Endothelial cell of umbilical vein (primary cell): ENCODE measurements around the gene NUDT16L1. TPM values are rescaled to one million over a fixed set of nuclear protein-coding genes. Genes with fewer than 3 reads are reported as not detected.

Experiments used
- BruUV-seq: library from RNA; stranded (reverse); fragments of 400-500 nt; replicated peaks from 2 replicates; lab custom pipeline; 2021; lab: Mats Ljungman, UMichigan
- CTCF ChIA-PET: fragments of 300-600, 350-600 bp; sonication (Branson Sonifier 250); formaldehyde crosslinking; loops from one replicate; lab custom pipeline; 2021; ENCODE audit warnings: antibody characterized with exemption, inconsistent platforms; lab: Charles Lee
- POLR2A ChIA-PET: fragments of 300-600, 350-600 bp; sonication (Branson Sonifier 250); formaldehyde crosslinking; loops from one replicate; lab custom pipeline; 2021; ENCODE audit warnings: antibody characterized with exemption, inconsistent platforms; lab: Charles Lee
- DNase-seq: peaks from one replicate; pipeline ENCODE4 v3.0.0-alpha.2; 2011; ENCODE audit warnings: low read depth, low spot score
- FAIRE-seq: peaks from 2 replicates; lab custom pipeline; 2011; peaks lifted over from hg19 to GRCh38; lab: Jason Lieb, UNC
- H2AFZ ChIP-seq: 2 replicates; pipeline ENCODE4 v1.6.0; 2012; ENCODE audit warnings: low read depth, low read length, control low read depth, inconsistent platforms
- H3K27ac ChIP-seq: 2 replicates; pipeline ENCODE4 v1.5.1; 2011; ENCODE audit warnings: low read depth, mild to moderate bottlenecking, control low read depth, low read length, moderate library complexity; ENCODE audit not compliant: insufficient read depth
- H3K27me3 ChIP-seq, 2 experiments: 2 replicates each; pipeline versions ENCODE4 v1.6.0 to v1.6.1; 2011; ENCODE audit warnings: low read length in 2 of 2, mixed read lengths in 1 of 2; ENCODE audit not compliant: control insufficient read depth in 2 of 2, insufficient read depth in 2 of 2
- H3K36me3 ChIP-seq, 2 experiments: 2 replicates in 1 of 2; 3 replicates in 1 of 2; pipeline ENCODE4 v1.5.1; 2011; ENCODE audit warnings: low read length in 2 of 2, mild to moderate bottlenecking in 1 of 2, moderate library complexity in 1 of 2; ENCODE audit not compliant: control insufficient read depth in 2 of 2, insufficient read depth in 2 of 2; ENCODE audit errors: extremely low read depth in 1 of 2
- H3K4me1 ChIP-seq: 3 replicates; pipeline ENCODE4 v1.5.1; 2011; ENCODE audit warnings: mild to moderate bottlenecking, low read length; ENCODE audit not compliant: control insufficient read depth, insufficient read depth; ENCODE audit errors: extremely low read depth
- H3K4me2 ChIP-seq: 2 replicates; pipeline ENCODE4 v1.6.1; 2011; ENCODE audit warnings: low read length, control low read depth, mixed read lengths; ENCODE audit not compliant: insufficient read depth
- H3K4me3 ChIP-seq, 3 experiments: fragments of 200-600 bp in 1 of 3; sonication (generic), shearing (Covaris generic) in 1 of 3; replicated peaks in 1 of 3; 2 replicates each; pipeline ENCODE4 v1.5.1; 2011 to 2016; ENCODE audit warnings: control low read depth in 3 of 3, low read length in 3 of 3, mild to moderate bottlenecking in 2 of 3, inconsistent platforms in 1 of 3, low read depth in 1 of 3, moderate library complexity in 1 of 3; ENCODE audit not compliant: insufficient read depth in 1 of 3
- H3K79me2 ChIP-seq: 2 replicates; pipeline ENCODE4 v1.6.0; 2012; ENCODE audit warnings: low read length, inconsistent platforms; ENCODE audit not compliant: control insufficient read depth, insufficient read depth
- H3K9ac ChIP-seq: replicated peaks from 2 replicates; pipeline ENCODE3; 2011; ENCODE audit warnings: low read length, control low read depth; ENCODE audit not compliant: insufficient read depth; ENCODE audit errors: extremely low read depth
- H3K9me1 ChIP-seq: replicated peaks from 3 replicates; pipeline ENCODE4 v1.6.0; 2011; ENCODE audit warnings: mild to moderate bottlenecking, low read length; ENCODE audit not compliant: control insufficient read depth, insufficient read depth; ENCODE audit errors: extremely low read depth
- H3K9me3 ChIP-seq: replicated peaks from 2 replicates; pipeline ENCODE4 v1.5.1; 2012; ENCODE audit warnings: low read length, inconsistent platforms; ENCODE audit not compliant: control insufficient read depth, insufficient read depth
- H4K20me1 ChIP-seq: replicated peaks from 2 replicates; pipeline ENCODE3; 2011; ENCODE audit warnings: mild to moderate bottlenecking, low read length; ENCODE audit not compliant: control insufficient read depth, insufficient read depth; ENCODE audit errors: extremely low read depth
- FOS ChIP-seq: IDR thresholded peaks from 2 replicates; pipeline ENCODE4 v1.6.1; 2011; ENCODE audit warnings: mild to moderate bottlenecking, low read length, moderate library complexity, borderline replicate concordance; ENCODE audit not compliant: insufficient read depth
- JUN ChIP-seq: IDR thresholded peaks from 2 replicates; pipeline ENCODE4 v1.6.1; 2011; ENCODE audit warnings: borderline replicate concordance, low read depth; ENCODE audit not compliant: insufficient read length, insufficient read depth
- MYC ChIP-seq: IDR thresholded peaks from one replicate; pipeline ENCODE4 v1.6.1; 2011; ENCODE audit warnings: mild to moderate bottlenecking, low read depth, low read length
- dilution Hi-C: fragments of 300-500 bp; cut with MboI; formaldehyde crosslinking; loops from one replicate; pipeline ENCODE4 v1.15.0; 2019; ENCODE audit warnings: low sequenced_read_pairs; ENCODE audit not compliant: extremely low pct_ligation_motif_present
- intact Hi-C: fragments of 100-400 bp; cut with micrococcal nuclease; formaldehyde crosslinking; loops from one replicate; pipeline ENCODE4 v1.10.0; 2022
- polyA plus RNA-seq, 4 experiments: library from polyadenylated mRNA; depleted of rRNA in 3 of 4; stranded (reverse) in 3 of 4; unstranded in 1 of 4; fragments of >200 nt; gene quantifications; 2 replicates each; pipeline versions ENCODE4 v1.2.1 to v1.2.3, GENCODE V29; 2011 to 2012; ENCODE audit warnings: missing spikeins in 1 of 4
- total RNA-seq: library from RNA; stranded (reverse); gene quantifications from 2 replicates; pipeline ENCODE4 v1.2.3, GENCODE V29; 2021
- TF ChIP-seq, protein P1 (sequence below): IDR thresholded peaks from 2 replicates; pipeline ENCODE4 v1.6.1; 2011; ENCODE audit not compliant: insufficient read depth, insufficient read length
- TF ChIP-seq, protein P2 (sequence below), 2 donors: IDR thresholded peaks; 1 replicate in 1 of 2; 2 replicates in 1 of 2; pipeline ENCODE4 v1.5.1; 2011; ENCODE audit warnings: low read length in 2 of 2, mild to moderate bottlenecking in 2 of 2, moderate library complexity in 2 of 2, control low read depth in 1 of 2, inconsistent platforms in 1 of 2, low read depth in 1 of 2; ENCODE audit not compliant: insufficient read depth in 1 of 2; ENCODE audit errors: extremely low read depth in 1 of 2

NUDT16L1 gene
- total and polyA plus RNA-seq, 2 donors (not counting 3 experiments of a cell fraction or from before 2014, with no cell fraction given) = 24.7 to 53.1 TPM

DNA sequence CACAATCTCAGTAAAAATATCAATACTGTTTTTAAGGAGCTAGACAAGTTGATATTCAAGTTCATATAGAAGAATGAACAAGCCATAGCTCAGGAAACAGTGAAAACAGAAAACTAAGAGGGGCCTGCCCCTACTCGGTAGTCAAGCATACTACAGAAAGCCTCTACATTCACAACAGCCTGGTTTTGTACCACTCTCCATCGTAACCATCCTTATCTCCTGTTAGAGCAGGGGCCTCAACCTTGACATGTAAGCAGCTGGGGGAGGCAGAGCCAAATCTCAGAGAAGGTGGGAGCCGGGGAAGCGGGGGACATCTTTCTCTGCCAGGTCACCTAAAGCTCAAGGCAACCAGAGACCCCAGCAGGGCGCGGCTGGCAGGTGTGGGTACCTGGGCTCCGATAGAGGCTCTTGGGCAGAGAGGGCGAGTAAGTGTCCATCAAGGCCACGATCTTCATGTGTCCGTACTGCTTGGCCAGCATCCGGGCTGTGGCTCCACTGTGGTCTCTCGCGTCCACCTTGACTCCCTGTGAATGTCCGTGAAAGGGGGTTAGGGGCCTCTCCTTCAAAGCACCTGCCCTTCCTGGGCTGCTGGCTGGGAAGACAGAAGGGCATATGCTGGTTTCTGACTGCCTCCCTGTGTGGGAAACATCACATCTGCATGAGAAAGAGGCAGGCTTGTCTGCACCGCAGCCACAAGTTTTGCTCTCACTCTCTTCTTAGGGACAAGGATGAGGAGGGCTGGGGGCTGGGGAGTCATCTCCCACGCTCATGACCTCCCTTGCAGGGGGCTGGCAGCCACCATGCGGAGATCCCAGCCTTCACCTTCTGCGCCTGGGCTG lies 20.5 kb downstream of the NUDT16L1 start:
- peaks cover 0 to 4% of the 10 kb centered on the region in 2 experiments for H3K36me3 ChIP-seq
- no peak overlapping the region for H3K4me3 ChIP-seq
- no peaks in the 10 kb centered on the region for H4K20me1 ChIP-seq
- CTCF ChIA-PET = no interaction called here
- H3K79me2 ChIP-seq = no peaks in the 10 kb centered on the region
- BruUV-seq = no TSS peak
- H3K9me1 ChIP-seq = no peaks in the 10 kb centered on the region
- H3K27me3 ChIP-seq = no peaks in the 10 kb centered on the region
- H3K9me3 ChIP-seq = no peaks in the 10 kb centered on the region
- FAIRE-seq (no peak), DNase-seq (no peak)
- TF ChIP-seq, protein P1, sequence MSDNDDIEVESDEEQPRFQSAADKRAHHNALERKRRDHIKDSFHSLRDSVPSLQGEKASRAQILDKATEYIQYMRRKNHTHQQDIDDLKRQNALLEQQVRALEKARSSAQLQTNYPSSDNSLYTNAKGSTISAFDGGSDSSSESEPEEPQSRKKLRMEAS = no peak
- TF ChIP-seq JUN = no peak
- TF ChIP-seq MYC = no peak
- TF ChIP-seq, protein P2, sequence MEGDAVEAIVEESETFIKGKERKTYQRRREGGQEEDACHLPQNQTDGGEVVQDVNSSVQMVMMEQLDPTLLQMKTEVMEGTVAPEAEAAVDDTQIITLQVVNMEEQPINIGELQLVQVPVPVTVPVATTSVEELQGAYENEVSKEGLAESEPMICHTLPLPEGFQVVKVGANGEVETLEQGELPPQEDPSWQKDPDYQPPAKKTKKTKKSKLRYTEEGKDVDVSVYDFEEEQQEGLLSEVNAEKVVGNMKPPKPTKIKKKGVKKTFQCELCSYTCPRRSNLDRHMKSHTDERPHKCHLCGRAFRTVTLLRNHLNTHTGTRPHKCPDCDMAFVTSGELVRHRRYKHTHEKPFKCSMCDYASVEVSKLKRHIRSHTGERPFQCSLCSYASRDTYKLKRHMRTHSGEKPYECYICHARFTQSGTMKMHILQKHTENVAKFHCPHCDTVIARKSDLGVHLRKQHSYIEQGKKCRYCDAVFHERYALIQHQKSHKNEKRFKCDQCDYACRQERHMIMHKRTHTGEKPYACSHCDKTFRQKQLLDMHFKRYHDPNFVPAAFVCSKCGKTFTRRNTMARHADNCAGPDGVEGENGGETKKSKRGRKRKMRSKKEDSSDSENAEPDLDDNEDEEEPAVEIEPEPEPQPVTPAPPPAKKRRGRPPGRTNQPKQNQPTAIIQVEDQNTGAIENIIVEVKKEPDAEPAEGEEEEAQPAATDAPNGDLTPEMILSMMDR (IDR thresholded peaks at IDR 0.05; ENCODE audit: extremely low read depth in 1 of 2, insufficient read depth in 1 of 2, low read depth in 1 of 2, low read length in 2 of 2) = no peak
- TF ChIP-seq FOS = no peak
- no peak overlapping the region for H2AFZ ChIP-seq
- H3K4me2 ChIP-seq = no peak overlapping the region
- H3K27ac ChIP-seq = no peak overlapping the region
- intact Hi-C loops (no loop called here), dilution Hi-C loops (no loop called here)
- H3K9ac ChIP-seq = no peak overlapping the region
- no peaks in the 10 kb centered on the region for H3K4me1 ChIP-seq
- POLR2A ChIA-PET = interaction anchor here (0.6 kb wide), 1 partner anchor 13 kb away, joined by 3 read pairs; no protein-coding TSS in a partner anchor
